GM18519 (cell line): ENCODE data around the gene RABEP2.
"Not testable (repeated sequence)": the region's sequence is repeated elsewhere in the genome, so short reads cannot be mapped to it uniquely, and the experiment has no call there.

Source experiments
- ATAC-seq: cut with Tn5 transposase; IDR thresholded peaks from one replicate; pipeline ENCODE4 v1.9.1; 2021; ENCODE audit warnings: mild to moderate bottlenecking, moderate library complexity; ENCODE audit not compliant: unreplicated experiment, low FRiP score

RABEP2 gene, protein sequence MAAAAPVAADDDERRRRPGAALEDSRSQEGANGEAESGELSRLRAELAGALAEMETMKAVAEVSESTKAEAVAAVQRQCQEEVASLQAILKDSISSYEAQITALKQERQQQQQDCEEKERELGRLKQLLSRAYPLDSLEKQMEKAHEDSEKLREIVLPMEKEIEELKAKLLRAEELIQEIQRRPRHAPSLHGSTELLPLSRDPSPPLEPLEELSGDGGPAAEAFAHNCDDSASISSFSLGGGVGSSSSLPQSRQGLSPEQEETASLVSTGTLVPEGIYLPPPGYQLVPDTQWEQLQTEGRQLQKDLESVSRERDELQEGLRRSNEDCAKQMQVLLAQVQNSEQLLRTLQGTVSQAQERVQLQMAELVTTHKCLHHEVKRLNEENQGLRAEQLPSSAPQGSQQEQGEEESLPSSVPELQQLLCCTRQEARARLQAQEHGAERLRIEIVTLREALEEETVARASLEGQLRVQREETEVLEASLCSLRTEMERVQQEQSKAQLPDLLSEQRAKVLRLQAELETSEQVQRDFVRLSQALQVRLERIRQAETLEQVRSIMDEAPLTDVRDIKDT

DNA sequence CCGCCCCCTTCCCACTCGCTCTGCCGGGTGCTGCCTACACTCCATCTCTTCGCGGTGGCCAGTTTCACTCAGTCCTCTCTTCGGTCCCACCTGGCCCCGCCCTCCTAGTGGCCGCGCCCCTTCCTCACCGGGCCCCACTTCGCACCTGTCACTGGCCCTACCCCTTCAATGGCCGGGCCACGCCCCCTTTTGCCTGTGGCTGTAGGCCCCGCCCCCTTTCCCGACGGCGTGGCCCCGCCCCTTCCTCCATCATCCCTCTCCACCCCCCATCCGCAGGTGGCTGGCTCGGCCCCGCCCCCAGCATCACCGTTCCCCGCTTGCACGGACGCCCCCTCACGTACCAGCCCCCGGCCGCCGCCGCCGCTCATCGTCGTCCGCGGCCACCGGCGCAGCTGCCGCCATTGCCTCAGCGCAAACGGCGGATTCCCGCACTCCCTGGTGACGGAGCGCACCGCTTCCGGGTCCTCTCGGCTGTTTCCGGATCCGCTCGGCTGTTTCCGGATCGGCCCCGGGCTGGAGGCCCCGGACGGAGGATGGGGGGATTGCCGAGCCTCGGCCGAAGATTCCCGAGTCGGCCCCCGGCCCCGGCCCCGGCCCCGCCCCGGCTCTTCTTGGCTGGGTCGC lies at the start of gene RABEP2:
Gene RABEP2 (minus strand): TSS at position 477 of the 624 bp plus-strand sequence. CDS start 75 bp downstream, at position 402.
- peak; percentile 50 for ATAC-seq

DNA sequence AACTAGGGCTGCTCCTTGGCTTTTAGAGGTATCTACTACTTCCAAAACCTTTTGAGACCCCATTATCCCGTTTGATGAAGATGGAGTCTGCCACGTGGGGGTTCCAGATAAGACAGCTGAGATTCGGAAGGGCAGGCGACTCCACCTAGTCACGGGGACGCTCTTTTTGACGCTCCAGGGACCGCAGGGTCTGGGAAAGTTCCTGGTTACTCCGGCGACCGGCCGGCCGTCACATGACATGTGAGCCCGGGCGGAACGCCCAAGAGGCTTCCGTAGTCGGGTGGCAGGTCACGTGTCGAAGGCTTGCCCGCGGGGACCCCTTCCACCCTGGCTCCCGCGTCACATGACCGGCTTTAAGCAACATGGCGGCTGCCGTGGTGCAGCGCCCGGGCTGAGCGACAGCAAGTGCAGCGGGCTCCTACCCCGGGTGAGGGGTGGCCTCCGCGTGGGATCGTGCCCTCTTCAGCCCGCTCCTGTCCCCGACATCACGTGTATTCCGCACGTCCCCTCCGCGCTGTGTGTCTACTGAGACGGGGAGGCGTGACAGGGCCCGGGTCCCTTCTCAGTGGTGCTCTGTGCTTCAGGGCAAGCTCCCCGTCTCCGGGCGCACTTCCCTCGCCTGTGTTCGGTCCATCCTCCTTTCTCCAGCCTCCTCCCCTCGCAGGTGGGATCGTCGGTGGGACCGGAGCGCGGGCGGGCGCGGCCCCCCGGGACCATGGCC lies 49.6 kb upstream of the RABEP2 start, which contains the start of gene SPNS1:
Gene SPNS1 (plus strand): TSS at position 342 of the 721 bp plus-strand sequence. CDS start 374 bp downstream, at position 716.
- ATAC-seq = peak; percentile 58

DNA sequence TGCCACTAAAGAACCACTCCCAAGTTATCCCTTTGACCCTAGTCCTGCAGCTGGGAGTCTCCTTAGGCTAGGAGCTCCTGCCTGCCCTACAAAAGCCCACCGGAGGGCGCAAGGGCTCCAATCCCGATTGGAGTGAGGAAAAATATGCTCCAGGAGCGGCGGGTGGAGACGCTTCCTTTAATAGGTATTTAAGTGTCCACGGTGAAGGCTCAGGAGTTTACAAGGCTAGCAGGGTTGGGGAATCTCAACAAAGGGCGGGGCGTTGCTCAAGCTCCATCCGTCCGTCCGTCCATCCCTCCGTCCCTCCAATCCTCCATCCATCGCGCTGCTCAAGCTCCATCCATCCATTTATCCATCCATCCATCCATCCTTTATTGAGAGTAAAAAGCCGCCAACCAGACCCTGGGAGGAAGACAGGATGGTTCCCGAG lies 49.0 kb upstream of the RABEP2 start:
- no peak for ATAC-seq

DNA sequence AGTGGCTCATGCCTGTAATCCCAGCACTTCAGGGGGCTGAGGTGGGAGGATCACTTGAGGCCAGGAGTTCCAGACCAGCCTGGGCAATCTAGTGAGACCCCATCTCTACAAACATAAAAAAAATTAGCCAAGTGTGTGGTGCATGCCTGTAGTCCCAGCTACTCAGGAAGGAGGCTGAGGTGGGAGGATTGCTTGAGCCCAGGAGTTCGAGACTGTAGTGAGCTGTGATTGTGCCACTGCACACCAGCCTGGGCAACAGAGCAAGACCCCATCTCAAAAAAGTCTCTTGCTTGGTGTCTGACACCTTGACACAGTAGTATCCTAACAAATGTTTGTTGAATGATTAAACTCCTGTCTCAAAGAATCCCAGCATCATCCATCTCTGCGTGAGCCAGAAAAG lies 44.7 kb upstream of the RABEP2 start:
- ATAC-seq = not testable (repeated sequence)

DNA sequence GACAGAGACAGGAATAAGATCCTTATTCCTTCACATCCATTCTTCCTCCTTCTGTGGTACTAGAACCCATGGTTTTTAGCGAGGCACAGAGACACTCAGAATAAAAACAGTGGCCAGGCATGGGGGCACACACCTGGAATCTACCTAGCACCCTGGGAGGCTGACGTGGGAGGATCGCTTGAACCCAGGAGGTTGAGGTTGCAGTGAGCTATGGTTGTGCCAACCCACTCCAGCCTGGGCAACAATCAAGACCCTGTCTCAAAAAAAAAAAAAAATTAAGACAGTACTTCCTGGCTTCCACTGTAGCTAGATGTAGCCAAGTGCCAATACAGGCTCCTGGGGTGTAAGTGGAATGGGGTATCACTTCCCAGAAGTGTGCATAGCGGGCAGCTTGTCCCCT lies 42.1 kb upstream of the RABEP2 start:
- ATAC-seq = no peak

DNA sequence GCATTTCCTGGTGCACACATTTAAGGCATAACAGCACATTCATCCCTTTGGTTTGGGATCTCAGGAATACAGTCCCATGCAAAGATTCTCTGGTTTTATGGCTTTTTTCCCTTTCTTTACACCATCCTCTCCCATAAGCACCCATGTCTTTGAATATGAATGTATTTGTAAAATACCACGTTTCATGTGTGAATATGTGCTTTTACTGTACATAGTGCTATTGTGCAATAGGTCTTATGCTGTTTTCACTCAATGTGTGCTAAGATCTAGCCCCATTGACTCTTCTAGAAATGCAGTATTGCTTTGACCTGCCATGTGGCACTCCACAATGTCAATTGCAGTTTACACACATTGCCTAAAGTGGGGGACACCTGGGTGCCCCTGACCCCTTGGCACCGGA lies 39.5 kb upstream of the RABEP2 start:
- ATAC-seq = no peak

DNA sequence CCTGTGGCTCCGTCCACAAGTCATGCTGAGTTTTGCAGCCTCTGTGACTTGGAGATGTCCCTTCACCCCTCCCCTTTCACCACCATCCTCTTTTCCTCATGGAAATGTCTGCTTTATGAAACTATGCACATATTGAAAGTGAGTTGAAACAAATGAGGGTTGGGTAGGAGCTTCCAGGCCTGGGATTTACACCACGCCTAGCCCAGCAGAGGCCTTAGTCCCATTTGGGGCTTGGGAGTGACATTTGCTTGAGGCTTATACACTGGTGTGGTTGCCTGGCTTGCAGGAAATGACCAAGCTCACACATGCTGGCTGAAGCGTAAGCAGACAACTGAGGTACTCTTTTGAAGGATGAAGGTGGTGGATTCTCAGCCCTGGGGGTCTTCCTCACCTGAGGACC lies 39.0 kb upstream of the RABEP2 start:
- no peak for ATAC-seq

DNA sequence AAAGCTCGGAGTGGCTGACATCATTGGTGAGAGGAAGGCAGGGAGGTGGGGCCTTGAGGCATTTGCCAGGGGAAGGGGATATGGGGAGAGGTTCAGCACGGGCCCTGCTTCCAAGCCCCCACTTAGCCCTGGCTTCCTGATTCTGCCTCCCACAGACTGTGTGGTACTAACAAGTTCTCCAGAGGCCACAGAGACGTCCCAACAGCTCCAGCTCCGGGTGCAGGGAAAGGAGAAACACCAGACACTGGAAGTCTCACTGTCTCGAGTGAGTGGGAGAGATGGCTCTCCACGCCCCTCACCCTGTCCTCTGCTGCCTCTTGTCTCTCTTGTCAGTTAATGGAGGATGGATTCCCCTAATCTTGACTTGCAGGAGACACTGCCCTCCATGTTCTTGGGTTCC lies 33.8 kb upstream of the RABEP2 start:
- no peak for ATAC-seq

DNA sequence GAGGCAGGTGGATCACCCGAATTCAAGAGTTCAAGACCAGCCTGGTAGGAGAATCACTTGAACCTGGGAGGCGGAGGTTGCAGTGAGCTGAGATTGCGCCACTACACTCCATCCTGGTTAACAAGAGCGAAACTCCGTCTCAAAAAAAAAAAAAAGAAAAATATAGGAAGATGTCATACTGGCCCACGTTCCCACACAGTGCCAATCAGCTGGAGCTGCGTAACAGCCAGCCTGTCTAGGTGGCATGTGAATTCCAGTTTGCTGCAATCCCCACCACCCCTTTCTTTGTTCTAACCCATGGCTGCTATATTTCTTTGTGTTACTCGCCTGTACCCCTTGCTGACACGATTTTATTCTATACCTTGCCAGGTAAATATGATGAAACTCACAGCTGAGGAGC lies 33.2 kb upstream of the RABEP2 start:
- ATAC-seq = no peak

DNA sequence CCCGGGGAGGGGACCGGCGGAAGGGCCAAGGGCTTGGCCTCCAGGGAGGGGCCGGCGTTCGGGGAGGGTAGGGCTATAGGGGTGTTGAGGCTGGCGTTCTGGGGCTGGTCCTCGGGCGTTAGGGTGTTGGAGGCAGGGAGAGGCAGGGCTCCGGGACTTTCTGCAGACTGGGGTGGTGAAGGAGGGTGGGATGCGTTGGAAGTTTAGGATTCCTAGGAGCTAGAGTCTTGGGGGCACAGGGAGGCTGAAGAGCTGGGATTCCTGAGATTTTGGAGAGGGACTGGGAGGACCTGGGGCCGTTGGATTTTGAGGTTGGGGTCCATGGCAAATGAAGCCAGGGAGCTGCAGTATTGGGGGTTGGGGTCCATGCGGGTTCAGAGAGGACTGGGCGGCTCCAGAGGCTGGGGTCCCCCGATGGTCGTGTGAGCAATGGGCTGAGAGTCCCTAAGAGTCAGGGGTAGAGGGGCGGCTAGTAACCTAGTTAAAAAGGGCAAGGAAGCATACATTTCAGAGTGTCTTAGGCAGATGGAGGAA lies 26.4 kb upstream of the RABEP2 start:
- no peak for ATAC-seq

DNA sequence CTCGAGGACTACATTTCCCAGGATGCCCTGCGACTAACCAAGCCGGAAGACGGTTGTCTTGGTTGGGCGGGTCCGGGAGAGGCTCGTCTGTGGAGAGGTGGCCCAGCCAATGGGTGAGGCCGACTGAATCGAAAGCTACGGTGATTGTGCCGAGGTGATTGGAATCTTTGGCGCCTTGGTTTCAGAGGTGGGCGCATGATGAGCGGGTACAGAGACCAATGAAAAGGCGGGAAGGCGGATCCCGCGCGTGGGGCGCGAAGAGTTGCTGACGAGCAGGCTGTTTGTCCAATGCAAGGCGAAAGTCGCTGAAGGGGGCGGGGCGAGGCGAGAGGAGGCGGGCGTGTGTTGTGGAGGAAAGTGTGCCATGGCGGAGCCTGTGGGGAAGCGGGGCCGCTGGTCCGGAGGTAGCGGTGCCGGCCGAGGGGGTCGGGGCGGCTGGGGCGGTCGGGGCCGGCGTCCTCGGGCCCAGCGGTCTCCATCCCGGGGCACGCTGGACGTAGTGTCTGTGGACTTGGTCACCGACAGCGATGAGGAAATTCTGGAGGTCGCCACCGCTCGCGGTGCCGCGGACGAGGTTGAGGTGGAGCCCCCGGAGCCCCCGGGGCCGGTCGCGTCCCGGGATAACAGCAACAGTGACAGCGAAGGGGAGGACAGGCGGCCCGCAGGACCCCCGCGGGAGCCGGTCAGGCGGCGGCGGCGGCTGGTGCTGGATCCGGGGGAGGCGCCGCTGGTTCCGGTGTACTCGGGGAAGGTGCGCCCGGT lies 25.8 kb upstream of the RABEP2 start, which contains the start of gene NFATC2IP:
Gene NFATC2IP (plus strand): TSS at position 290 of the 762 bp plus-strand sequence. CDS start 75 bp downstream, at position 365.
- peak; percentile 77 for ATAC-seq

DNA sequence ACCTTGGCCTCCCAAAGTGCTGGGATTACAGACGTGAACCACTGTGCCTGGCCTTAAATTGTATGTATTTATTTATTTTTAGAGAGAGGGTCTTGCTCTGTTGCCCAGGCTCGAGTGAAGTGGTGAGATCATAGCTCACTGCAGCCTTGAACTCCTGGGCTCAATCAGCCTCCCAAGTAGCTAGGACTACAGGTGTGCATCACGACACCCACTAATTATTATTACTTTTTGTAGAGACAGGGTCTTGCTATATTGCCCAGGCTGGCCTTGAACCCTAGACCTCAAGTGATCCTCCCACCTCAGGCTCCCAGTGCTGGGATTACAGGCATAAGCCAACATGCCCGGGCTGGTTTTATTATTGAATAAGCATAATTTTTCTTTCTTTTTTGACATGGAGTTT lies 21.6 kb upstream of the RABEP2 start:
- no peak for ATAC-seq

DNA sequence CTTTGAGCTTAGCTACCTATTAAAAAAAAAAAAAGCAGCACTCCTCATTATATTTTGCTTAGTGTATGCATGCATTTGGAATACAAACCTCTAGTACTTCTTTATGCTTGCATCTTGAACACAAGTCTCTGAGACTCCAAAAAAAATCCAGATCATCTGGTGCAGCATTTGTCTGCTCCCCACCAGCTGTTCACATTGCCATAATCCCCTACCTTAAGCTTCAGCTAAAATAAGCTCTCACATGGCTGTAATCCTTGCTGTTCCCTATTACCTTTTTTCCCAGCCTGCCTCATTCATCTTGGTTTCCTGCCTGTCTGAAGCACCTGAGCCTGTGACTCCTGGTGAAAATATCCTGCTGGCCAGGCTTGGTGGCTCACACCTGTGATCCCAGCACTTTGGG lies 18.2 kb upstream of the RABEP2 start:
- ATAC-seq = no peak

DNA sequence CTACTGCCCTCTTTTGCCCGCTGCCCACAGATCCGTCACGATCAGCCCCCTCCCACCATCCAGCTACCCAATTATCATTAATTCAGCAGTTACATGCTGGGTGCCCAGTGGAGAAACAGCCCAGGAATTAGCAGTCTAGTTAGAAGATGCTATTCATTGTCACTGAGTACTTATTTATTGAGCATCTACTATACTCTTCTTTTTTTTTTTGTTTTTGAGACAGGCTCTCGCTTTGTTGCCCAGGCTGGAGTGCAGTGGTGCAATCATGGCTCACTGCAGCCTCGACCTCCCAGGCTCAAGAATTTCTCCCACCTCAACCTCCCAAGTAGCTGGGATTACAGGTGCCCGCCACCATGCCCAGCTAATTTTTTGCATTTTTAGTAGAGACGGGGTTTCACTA lies 14.8 kb upstream of the RABEP2 start:
- not testable (repeated sequence) for ATAC-seq

DNA sequence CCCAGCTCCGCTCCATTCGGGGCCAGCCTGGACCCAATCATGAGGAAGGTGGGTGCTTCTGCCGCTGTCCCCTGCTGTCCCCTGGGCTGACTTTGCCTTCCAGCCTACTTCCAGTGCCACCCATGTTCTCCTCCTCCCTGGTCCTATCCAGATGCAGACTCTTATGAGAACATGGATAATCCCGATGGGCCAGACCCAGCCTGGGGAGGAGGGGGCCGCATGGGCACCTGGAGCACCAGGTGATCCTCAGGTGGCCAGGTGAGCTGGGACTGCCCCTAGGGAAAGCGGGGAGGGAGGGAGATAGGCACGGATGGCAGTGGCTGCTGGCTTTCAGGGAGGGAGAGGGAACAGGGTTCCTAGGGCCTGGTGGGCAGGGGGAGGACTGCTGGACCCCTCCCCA lies 13.7 kb upstream of the RABEP2 start:
- no peak for ATAC-seq

DNA sequence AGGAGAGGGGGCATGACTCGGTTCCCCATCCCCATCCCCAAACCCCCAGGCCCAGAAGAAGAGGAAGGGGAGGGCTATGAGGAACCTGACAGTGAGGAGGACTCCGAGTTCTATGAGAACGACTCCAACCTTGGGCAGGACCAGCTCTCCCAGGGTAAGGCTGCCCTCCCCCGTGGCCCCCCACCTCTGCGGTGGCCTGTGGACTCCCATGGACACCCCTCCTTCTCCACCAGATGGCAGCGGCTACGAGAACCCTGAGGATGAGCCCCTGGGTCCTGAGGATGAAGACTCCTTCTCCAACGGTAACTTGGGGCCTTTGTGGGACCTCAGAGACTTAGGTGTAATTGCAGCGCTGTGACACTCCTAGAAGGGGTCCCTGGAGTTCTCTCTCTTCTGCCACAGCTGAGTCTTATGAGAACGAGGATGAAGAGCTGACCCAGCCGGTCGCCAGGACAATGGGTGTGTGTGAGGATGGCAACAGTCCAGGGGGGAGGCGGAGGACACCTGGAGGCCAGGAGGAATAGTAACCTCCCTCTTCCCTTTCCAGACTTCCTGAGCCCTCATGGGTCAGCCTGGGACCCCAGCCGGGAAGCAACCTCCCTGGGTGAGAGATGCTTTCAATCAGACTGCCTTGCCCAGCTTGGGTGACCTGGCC lies 12.3 kb upstream of the RABEP2 start:
- ATAC-seq = no peak

DNA sequence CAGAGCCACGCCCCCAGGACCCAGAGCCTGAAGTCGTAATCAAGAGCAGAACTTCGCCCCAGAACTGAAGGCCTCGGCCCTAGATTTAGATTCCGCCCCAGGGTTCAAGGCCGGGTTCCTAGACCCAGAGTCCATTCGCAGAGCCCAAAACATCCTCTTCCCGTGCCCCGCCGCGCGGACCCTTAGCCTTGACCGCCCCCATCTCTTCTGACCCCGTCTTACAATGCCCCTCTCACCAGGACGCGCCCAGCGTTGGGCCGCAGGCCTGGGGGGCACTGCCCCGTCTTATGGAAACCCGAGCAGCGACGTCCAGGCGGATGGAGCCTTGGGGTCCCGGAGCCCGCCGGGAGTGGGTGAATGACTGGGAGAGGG lies 11.7 kb upstream of the RABEP2 start:
- ATAC-seq = no peak

DNA sequence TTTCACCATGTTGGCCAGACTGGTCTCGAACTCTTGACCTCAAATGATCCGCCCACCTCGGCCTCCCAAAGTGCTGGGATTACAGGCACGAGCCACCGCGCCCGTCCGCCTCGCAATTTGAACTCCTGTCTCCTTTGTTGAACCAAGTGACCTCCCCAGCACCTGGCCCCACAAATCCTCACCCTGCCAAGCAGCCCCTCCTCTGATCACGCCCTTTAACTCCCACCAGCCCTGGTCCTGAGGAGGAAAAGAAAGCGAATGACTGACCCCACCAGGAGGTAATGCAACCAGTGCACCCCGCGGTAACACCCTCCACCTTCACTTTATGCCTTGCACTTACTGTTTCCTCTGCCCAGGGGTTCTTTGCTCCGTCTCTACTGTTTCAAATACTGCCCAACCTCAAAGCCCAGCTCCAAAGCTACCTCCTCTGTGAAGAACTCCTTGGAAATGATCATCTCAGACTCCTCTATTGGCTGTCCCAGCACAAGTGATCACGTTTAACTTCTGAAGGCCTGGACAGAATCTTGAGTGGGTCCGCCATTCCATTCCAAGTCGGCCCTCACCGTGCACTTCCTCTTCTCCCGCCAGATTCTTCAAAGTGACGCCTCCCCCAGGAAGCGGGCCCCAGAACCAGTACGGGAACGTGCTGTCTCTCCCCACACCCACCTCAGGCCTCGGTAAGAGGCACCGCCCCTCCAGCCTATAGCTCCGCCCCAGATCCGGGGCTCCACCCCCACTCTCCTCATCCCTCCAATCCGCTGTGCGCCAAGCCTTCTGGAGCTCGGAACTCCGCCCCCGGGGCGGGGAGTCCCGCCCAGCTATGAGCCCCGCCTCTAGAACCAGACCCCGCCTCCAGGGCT lies 11.1 kb upstream of the RABEP2 start:
- peak; percentile 74 for ATAC-seq
